ENCODE results near the gene SCAP.
A peak's percentile ranks its signal among the peaks of the same experiment; 100 is the strongest.

SCAP gene

DNA sequence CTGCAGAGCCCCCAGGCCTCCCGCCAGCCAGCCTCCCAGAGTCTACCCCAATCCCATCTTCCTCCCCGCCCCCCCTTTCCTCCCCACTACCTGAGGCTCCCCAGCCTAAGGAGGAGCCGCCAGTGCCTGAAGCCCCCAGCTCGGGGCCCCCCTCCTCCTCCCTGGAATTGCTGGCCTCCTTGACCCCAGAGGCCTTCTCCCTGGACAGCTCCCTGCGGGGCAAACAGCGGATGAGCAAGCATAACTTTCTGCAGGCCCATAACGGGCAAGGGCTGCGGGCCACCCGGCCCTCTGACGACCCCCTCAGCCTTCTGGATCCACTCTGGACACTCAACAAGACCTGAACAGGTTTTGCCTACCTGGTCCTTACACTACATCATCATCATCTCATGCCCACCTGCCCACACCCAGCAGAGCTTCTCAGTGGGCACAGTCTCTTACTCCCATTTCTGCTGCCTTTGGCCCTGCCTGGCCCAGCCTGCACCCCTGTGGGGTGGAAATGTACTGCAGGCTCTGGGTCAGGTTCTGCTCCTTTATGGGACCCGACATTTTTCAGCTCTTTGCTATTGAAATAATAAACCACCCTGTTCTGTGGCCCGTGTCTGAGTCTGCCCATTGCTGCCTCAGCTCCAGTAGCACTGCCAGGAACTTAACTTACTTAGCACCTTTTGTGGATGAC, 62.8 kb downstream of the SCAP start:
- peaks cover 0 to 83% of the 10 kb centered on the region in 2 experiments; a peak in 1 of 3 replicates for H3K36me3 ChIP-seq (ENCODE audit: control insufficient read depth in 2 of 2, insufficient read depth in 1 of 2, low read length in 2 of 2)
- CTCF ChIA-PET: interaction anchor here (0.6 kb wide), 1 partner anchor 720 kb away, joined by 3 read pairs; no protein-coding TSS in a partner anchor
- POLR2A ChIA-PET: interaction anchor here (1.2 kb wide), 1 partner anchor 32 kb away, joined by 3 read pairs; the partner anchor contains the start of gene PTPN23

DNA sequence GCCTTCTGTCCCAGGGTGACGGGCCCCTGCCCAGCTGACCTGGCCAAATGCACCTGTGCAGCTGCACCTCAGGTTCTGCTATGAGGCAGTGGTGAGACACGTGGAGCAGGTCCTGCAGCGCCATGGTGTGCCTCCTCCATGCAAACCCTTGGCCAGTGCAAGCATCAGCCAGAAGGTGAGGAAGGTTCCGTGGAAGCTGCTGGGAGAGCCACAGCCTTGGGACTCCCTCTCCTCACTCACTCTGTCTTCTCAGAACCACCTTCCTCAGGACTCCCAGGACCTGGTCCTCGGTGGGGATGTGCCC, 63.3 kb downstream of the SCAP start:
- H3K36me3 ChIP-seq (ENCODE audit: control insufficient read depth in 2 of 2, insufficient read depth in 1 of 2, low read length in 2 of 2): peaks cover 0 to 88% of the 10 kb centered on the region in 2 experiments; a peak in 1 of 3 replicates
- ChIA-PET CTCF (no interaction called here), POLR2A (interaction anchor here (1.0 kb wide), 1 partner anchor 9 kb away, joined by 3 read pairs; no protein-coding TSS in a partner anchor)
- TF ChIP-seq SALL2 (tag by site-specific recombination; IDR thresholded peaks at IDR 0.05; ENCODE audit: borderline replicate concordance) (no peak), ZNF600 (tag by site-specific recombination; IDR thresholded peaks at IDR 0.05) (0 out of 2 replicates have a peak, but pooled peaks have one; percentile 3)
- no peaks in the 10 kb centered on the region for H3K9me3 ChIP-seq (ENCODE audit: control insufficient read depth, insufficient read depth, low read depth, low read length)
- no peaks in the 10 kb centered on the region for H3K4me1 ChIP-seq (ENCODE audit: control insufficient read depth, insufficient read depth, low read length)
- no peak overlapping the region for H3K27ac ChIP-seq (ENCODE audit: extremely low read depth, low read depth, low read length)
- H3K4me3 ChIP-seq (ENCODE audit: low read depth, low read length): no peak overlapping the region

More for the DNA sequence above, 62.8 kb downstream of the SCAP start:
- no peak overlapping the region for H3K4me3 ChIP-seq (ENCODE audit: low read depth, low read length)
- no peak overlapping the region for H3K27ac ChIP-seq (ENCODE audit: extremely low read depth, low read depth, low read length)
- H3K9me3 ChIP-seq (ENCODE audit: control insufficient read depth, insufficient read depth, low read depth, low read length): no peaks in the 10 kb centered on the region
- TF ChIP-seq, protein P1, sequence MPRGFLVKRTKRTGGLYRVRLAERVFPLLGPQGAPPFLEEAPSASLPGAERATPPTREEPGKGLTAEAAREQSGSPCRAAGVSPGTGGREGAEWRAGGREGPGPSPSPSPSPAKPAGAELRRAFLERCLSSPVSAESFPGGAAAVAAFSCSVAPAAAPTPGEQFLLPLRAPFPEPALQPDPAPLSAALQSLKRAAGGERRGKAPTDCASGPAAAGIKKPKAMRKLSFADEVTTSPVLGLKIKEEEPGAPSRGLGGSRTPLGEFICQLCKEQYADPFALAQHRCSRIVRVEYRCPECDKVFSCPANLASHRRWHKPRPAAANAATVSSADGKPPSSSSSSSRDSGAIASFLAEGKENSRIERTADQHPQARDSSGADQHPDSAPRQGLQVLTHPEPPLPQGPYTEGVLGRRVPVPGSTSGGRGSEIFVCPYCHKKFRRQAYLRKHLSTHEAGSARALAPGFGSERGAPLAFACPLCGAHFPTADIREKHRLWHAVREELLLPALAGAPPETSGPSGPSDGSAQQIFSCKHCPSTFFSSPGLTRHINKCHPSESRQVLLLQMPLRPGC (tag by site-specific recombination; IDR thresholded peaks at IDR 0.05): no peak
- TF ChIP-seq ZNF140 (tag by site-specific recombination; IDR thresholded peaks at IDR 0.05): no peak
- TF ChIP-seq ZNF248 (tag by site-specific recombination; IDR thresholded peaks at IDR 0.05): no peak
- no peaks in the 10 kb centered on the region for H3K4me1 ChIP-seq (ENCODE audit: control insufficient read depth, insufficient read depth, low read length)

DNA sequence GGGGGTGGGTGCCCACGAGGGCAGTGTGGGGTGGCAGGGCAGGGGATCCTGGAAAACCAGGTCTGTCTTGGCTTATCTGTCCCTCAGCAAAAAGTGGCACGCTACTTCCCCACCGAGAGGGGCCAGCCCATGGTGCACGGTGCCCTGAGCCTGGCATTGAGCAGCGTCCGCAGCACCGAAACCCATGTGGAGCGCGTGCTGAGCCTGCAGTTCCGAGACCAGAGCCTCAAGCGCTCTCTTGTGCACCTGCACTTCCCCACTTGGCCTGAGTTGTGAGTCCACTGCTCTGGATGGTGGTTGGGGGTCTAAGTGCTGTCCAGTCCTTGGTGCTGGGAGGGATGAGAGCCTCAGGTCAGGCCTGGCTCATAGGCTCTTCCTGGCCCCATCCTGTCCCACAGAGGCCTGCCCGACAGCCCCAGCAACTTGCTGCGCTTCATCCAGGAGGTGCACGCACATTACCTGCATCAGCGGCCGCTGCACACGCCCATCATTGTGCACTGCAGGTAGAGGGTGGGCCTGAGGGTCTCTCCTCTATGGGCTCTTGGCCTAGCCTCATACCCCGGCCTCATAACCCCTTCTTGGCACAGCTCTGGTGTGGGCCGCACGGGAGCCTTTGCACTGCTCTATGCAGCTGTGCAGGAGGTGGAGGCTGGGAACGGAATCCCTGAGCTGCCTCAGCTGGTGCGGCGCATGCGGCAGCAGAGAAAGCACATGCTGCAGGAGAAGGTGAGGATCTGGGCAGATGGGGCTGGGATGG, 63.9 kb downstream of the SCAP start:
- Histone ChIP-seq H3K36me3 (ENCODE audit: control insufficient read depth in 2 of 2, insufficient read depth in 1 of 2, low read length in 2 of 2) (peaks cover 0 to 88% of the 10 kb centered on the region in 2 experiments; a peak in 1 of 3 replicates), H3K4me1 (ENCODE audit: control insufficient read depth, insufficient read depth, low read length) (no peaks in the 10 kb centered on the region), H3K4me3 (ENCODE audit: low read depth, low read length) (no peak overlapping the region), H3K9me3 (ENCODE audit: control insufficient read depth, insufficient read depth, low read depth, low read length) (no peaks in the 10 kb centered on the region), H3K27ac (ENCODE audit: extremely low read depth, low read depth, low read length) (no peak overlapping the region)
- TF ChIP-seq SCRT1 (tag by site-specific recombination; IDR thresholded peaks at IDR 0.05; ENCODE audit: borderline replicate concordance) (no peak), ZNF600 (tag by site-specific recombination; IDR thresholded peaks at IDR 0.05) (peak; percentile 71)
- CTCF ChIA-PET: no interaction called here
- POLR2A ChIA-PET: interaction anchor here (0.6 to 1.0 kb wide), 2 partner anchors 9 to 32 kb away, joined by 3 read pairs; partner anchors contain the start of gene PTPN23

DNA sequence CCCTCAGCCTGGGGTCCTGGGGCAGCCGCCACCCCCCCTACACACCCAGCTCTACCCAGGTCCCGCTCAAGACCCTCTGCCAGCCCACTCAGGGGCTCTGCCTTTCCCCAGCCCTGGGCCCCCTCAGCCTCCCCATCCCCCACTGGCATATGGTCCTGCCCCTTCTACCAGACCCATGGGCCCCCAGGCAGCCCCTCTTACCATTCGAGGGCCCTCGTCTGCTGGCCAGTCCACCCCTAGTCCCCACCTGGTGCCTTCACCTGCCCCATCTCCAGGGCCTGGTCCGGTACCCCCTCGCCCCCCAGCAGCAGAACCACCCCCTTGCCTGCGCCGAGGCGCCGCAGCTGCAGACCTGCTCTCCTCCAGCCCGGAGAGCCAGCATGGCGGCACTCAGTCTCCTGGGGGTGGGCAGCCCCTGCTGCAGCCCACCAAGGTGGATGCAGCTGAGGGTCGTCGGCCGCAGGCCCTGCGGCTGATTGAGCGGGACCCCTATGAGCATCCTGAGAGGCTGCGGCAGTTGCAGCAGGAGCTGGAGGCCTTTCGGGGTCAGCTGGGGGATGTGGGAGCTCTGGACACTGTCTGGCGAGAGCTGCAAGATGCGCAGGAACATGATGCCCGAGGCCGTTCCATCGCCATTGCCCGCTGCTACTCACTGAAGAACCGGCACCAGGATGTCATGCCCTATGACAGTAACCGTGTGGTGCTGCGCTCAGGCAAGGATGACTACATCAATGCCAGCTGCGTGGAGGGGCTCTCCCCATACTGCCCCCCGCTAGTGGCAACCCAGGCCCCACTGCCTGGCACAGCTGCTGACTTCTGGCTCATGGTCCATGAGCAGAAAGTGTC, 64.7 kb downstream of the SCAP start:
- Histone ChIP-seq H3K9me3 (ENCODE audit: control insufficient read depth, insufficient read depth, low read depth, low read length) (no peaks in the 10 kb centered on the region), H3K4me3 (ENCODE audit: low read depth, low read length) (no peak overlapping the region), H3K36me3 (ENCODE audit: control insufficient read depth in 2 of 2, insufficient read depth in 1 of 2, low read length in 2 of 2) (peaks cover 0 to 88% of the 10 kb centered on the region in 2 experiments; a peak in 1 of 3 replicates), H3K4me1 (ENCODE audit: control insufficient read depth, insufficient read depth, low read length) (no peaks in the 10 kb centered on the region), H3K27ac (ENCODE audit: extremely low read depth, low read depth, low read length) (no peak overlapping the region)
- ChIA-PET POLR2A (interaction anchor here (0.5 to 0.6 kb wide), 2 partner anchors 31 to 77 kb away, joined by 3 read pairs; partner anchors contain the start of gene PTPN23), CTCF (interaction anchor here (0.6 kb wide), 1 partner anchor 412 kb away, joined by 4 read pairs; no protein-coding TSS in a partner anchor)
- TF ChIP-seq ZFP69B (tag by site-specific recombination; IDR thresholded peaks at IDR 0.05) (no peak), ZBTB1 (tag by site-specific recombination; IDR thresholded peaks at IDR 0.05) (no peak), EGR2 (tag by site-specific recombination; IDR thresholded peaks at IDR 0.05; ENCODE audit: low read depth) (no peak), ZBTB7A (tag by site-specific recombination; IDR thresholded peaks at IDR 0.05; ENCODE audit: low read depth) (no peak), ZNF701 (tag by site-specific recombination; IDR thresholded peaks at IDR 0.05) (no peak), SETDB1 (IDR thresholded peaks at IDR 0.05; ENCODE audit: insufficient read length, low read length) (no peak), ZNF114 (tag by site-specific recombination; IDR thresholded peaks at IDR 0.05) (no peak), GFI1B (tag by site-specific recombination; IDR thresholded peaks at IDR 0.05) (no peak)
- TF ChIP-seq, protein P2, sequence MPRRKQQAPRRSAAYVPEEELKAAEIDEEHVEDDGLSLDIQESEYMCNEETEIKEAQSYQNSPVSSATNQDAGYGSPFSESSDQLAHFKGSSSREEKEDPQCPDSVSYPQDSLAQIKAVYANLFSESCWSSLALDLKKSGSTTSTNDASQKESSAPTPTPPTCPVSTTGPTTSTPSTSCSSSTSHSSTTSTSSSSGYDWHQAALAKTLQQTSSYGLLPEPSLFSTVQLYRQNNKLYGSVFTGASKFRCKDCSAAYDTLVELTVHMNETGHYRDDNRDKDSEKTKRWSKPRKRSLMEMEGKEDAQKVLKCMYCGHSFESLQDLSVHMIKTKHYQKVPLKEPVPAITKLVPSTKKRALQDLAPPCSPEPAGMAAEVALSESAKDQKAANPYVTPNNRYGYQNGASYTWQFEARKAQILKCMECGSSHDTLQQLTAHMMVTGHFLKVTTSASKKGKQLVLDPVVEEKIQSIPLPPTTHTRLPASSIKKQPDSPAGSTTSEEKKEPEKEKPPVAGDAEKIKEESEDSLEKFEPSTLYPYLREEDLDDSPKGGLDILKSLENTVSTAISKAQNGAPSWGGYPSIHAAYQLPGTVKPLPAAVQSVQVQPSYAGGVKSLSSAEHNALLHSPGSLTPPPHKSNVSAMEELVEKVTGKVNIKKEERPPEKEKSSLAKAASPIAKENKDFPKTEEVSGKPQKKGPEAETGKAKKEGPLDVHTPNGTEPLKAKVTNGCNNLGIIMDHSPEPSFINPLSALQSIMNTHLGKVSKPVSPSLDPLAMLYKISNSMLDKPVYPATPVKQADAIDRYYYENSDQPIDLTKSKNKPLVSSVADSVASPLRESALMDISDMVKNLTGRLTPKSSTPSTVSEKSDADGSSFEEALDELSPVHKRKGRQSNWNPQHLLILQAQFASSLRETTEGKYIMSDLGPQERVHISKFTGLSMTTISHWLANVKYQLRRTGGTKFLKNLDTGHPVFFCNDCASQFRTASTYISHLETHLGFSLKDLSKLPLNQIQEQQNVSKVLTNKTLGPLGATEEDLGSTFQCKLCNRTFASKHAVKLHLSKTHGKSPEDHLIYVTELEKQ (tag by site-specific recombination; IDR thresholded peaks at IDR 0.05; ENCODE audit: borderline replicate concordance): no peak
- TF ChIP-seq, protein P3, sequence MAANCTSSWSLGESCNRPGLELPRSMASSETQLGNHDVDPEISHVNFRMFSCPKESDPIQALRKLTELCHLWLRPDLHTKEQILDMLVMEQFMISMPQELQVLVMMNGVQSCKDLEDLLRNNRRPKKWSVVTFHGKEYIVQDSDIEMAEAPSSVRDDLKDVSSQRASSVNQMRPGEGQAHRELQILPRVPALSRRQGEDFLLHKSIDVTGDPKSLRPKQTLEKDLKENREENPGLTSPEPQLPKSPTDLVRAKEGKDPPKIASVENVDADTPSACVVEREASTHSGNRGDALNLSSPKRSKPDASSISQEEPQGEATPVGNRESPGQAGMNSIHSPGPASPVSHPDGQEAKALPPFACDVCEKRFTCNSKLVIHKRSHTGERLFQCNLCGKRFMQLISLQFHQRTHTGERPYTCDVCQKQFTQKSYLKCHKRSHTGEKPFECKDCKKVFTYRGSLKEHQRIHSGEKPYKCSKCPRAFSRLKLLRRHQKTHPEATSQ (tag by site-specific recombination; IDR thresholded peaks at IDR 0.05): no peak

Data from HEK293 (cell line).